ENCODE data around the gene SERTM1. TPM values are rescaled to one million over a fixed set of nuclear protein-coding genes. Genes with fewer than 3 reads are reported as not detected.
A peak's percentile ranks its signal among the peaks of the same experiment; 100 is the strongest.

The SERTM1 gene
- total and polyA plus RNA-seq, 2 donors (not counting 3 experiments of a cell fraction or from before 2014, with no cell fraction given): 0.06 TPM; not detected in 1

GRCh38 chr13:36736119-36736726 is 62.4 kb downstream of the SERTM1 start:
- Histone ChIP-seq H3K4me2 (ENCODE audit: insufficient read depth, low read length) (no peak overlapping the region), H3K79me2 (ENCODE audit: control insufficient read depth, insufficient read depth, low read length) (no peaks in the 10 kb centered on the region), H3K27me3 (ENCODE audit: control insufficient read depth in 2 of 2, insufficient read depth in 2 of 2, low read length in 2 of 2) (peaks cover 5 to 8% of the 10 kb centered on the region in 2 experiments), H3K9me1 (replicated peaks; ENCODE audit: control insufficient read depth, extremely low read depth, insufficient read depth, low read length) (no peaks in the 10 kb centered on the region), H4K20me1 (replicated peaks; ENCODE audit: control insufficient read depth, extremely low read depth, insufficient read depth, low read length) (no peaks in the 10 kb centered on the region), H2AFZ (ENCODE audit: low read depth, low read length) (no peak overlapping the region), H3K9ac (replicated peaks; ENCODE audit: extremely low read depth, insufficient read depth, low read length) (no peak overlapping the region), H3K36me3 (ENCODE audit: control insufficient read depth in 2 of 2, extremely low read depth in 1 of 2, insufficient read depth in 2 of 2, low read length in 2 of 2) (no peaks in the 10 kb centered on the region), H3K4me1 (ENCODE audit: control insufficient read depth, extremely low read depth, insufficient read depth, low read length) (no peaks in the 10 kb centered on the region), H3K4me3 (replicated peaks in 1 of 3; ENCODE audit: insufficient read depth in 1 of 3, low read depth in 1 of 3, low read length in 3 of 3) (no peak overlapping the region), H3K27ac (ENCODE audit: insufficient read depth, low read depth, low read length) (no peak overlapping the region), H3K9me3 (replicated peaks; ENCODE audit: control insufficient read depth, insufficient read depth, low read length) (no peaks in the 10 kb centered on the region)
- dilution Hi-C loops (cut with MboI; ENCODE audit: extremely low pct_ligation_motif_present, low sequenced_read_pairs) (no loop called here), intact Hi-C loops (cut with micrococcal nuclease) (loop anchor here (1.0 to 5.0 kb wide), 6 partner anchors 246 to 757 kb away; partner anchors contain the start of gene SPART)
- DNase-seq (ENCODE audit: low read depth, low spot score): peak; percentile 65
- ChIA-PET CTCF (interaction anchor here (0.6 to 5.3 kb wide), 65 partner anchors 10 to 760 kb away, joined by 3 to 416 read pairs (median 4); partner anchors contain the start of genes CCNA1 and SPART), POLR2A (no interaction called here)
- peak; percentile 63 for FAIRE-seq
- TF ChIP-seq CTCF (IDR thresholded peaks at IDR 0.05; ENCODE audit: extremely low read depth in 1 of 2, insufficient read depth in 1 of 2, low read depth in 1 of 2, low read length in 2 of 2) (peak; percentile 45 to 48), POLR2AphosphoS5 (IDR thresholded peaks at IDR 0.05; ENCODE audit: insufficient read depth, low read depth, low read length) (no peak), GATA2 (IDR thresholded peaks at IDR 0.05; ENCODE audit: insufficient read depth, insufficient read length, low read depth, low read length) (no peak), POLR2A (IDR thresholded peaks at IDR 0.05; ENCODE audit: low read depth, low read length) (no peak), EZH2 (IDR thresholded peaks at IDR 0.05; ENCODE audit: borderline replicate concordance, low read depth, low read length, severe bottlenecking) (no peak), FOS (IDR thresholded peaks at IDR 0.05; ENCODE audit: borderline replicate concordance, insufficient read depth, low read length) (no peak), JUN (IDR thresholded peaks at IDR 0.05; ENCODE audit: borderline replicate concordance, insufficient read depth, insufficient read length, low read depth) (no peak)
- BruUV-seq (replicated peaks): no TSS peak

Measured in endothelial cell of umbilical vein (primary cell).